ENCODE data around the gene ATG3. TPM values are rescaled to one million over a fixed set of nuclear protein-coding genes. Genes with fewer than 3 reads are reported as not detected.
A peak's percentile ranks its signal among the peaks of the same experiment; 100 is the strongest.

ATG3 gene
- total RNA-seq (2022): 54.6 and 57.9 TPM in 2 replicates
- percentile 91 among the genes with signal in this experiment for Bru-seq, nascent RNA
- percentile 76 among the genes with signal in this experiment for BruChase-seq, experiment 1, labeled RNA remaining after a 6-hour chase
- percentile 70 among the genes with signal in this experiment for BruChase-seq, experiment 2, labeled RNA remaining after a 2-hour chase
- long read RNA-seq, transcript ATG3-201 (12 exons, 1,570 nt): major isoform, 121 of 134 reads
- long read RNA-seq, partial matches to known transcripts: 4 of 134 reads
- long read RNA-seq, other reads (novel, unspliced or antisense): 8 of 134 reads

DNA sequence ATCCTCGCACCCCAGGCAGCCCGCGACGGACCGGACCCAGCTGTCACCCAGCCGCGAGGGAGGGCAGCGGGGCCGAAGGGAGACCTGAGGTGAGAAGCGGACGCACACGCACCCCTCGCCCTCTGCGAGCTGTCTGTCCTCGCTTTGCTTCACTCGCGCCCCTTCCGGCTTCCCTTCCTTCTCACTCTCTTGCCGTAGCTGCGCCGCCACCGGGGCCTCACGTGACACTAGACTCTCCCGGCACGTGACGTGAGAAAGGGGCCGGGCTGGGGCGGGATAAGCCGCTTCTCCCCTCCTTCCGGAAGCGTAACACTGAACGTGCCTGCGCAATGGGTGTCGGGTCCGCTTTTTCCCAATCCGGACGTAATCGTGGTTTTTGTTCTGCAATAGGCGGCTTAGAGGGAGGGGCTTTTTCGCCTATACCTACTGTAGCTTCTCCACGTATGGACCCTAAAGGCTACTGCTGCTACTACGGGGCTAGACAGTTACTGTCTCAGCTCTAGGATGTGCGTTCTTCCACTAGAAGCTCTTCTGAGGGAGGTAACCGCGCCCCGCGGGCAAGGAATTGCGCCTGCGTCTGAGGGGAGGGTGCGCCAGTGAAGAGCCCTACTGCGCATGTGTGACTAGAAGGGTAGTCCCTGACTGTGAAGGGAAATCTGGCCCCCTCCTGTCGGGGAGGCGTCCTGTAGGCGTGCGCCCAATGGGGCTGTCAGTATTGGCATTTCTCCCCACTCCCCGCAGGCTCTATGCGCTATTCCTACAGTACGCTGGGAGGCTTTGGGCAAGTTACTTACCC is at the start of gene ATG3, which contains the start of gene SLC35A5:
TSS of gene ATG3 (minus strand) at position 229 of the 796 bp plus-strand sequence. CDS start 434 bp downstream, outside the sequence.
TSS of gene SLC35A5 (plus strand) at position 312 of the 796 bp plus-strand sequence. CDS start 1,359 bp downstream, outside the sequence.
- DNase-seq: peak; percentile 97
- H3K4me3 Mint-ChIP-seq (ENCODE audit: low read depth, unreplicated experiment): peak within 1 kb of the TSS; percentile 83
- TF ChIP-seq, protein P1, sequence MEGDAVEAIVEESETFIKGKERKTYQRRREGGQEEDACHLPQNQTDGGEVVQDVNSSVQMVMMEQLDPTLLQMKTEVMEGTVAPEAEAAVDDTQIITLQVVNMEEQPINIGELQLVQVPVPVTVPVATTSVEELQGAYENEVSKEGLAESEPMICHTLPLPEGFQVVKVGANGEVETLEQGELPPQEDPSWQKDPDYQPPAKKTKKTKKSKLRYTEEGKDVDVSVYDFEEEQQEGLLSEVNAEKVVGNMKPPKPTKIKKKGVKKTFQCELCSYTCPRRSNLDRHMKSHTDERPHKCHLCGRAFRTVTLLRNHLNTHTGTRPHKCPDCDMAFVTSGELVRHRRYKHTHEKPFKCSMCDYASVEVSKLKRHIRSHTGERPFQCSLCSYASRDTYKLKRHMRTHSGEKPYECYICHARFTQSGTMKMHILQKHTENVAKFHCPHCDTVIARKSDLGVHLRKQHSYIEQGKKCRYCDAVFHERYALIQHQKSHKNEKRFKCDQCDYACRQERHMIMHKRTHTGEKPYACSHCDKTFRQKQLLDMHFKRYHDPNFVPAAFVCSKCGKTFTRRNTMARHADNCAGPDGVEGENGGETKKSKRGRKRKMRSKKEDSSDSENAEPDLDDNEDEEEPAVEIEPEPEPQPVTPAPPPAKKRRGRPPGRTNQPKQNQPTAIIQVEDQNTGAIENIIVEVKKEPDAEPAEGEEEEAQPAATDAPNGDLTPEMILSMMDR (IDR thresholded peaks at IDR 0.05; ENCODE audit: unreplicated experiment): no peak
- peaks cover 41% of the 10 kb centered on the region for H3K36me3 Mint-ChIP-seq (ENCODE audit: insufficient read depth, unreplicated experiment)
- peaks cover 11% of the 10 kb centered on the region for H3K4me1 Mint-ChIP-seq (ENCODE audit: low read depth, unreplicated experiment)
- BruUV-seq (replicated peaks): TSS peak; percentile 70
- intact Hi-C loops (cut with micrococcal nuclease; ENCODE audit: unreplicated experiment): no loop called here
- CTCF ChIA-PET: no interaction called here
- H3K27me3 Mint-ChIP-seq (ENCODE audit: unreplicated experiment): no peaks in the 10 kb centered on the region
- H3K9me3 Mint-ChIP-seq (ENCODE audit: low read depth, unreplicated experiment): no peaks in the 10 kb centered on the region
- peak within 1 kb of the TSS; percentile 94 for H3K27ac Mint-ChIP-seq (ENCODE audit: unreplicated experiment)

DNA sequence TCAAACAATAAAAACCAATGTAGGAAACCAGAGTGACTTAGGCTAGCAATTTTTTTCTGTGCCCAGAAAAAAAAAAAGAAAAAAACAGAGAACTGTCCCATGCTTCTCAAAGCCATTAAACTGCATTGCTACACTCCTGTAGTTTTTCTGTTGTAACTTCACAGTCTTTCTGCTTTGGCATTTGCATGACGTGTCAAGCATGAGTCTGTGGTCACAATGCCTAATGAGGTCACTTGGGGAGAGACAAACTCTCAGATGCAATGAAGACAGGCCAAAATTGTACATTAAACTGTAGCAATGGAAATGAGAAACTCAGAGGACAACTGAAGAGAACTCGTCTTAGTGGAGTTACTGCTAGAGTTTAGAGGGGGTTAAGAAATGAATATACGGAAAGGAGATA is 48.4 kb upstream of the ATG3 start:
- no peak for DNase-seq
- H3K4me3 Mint-ChIP-seq (ENCODE audit: low read depth, unreplicated experiment): no peak overlapping the region
- BruUV-seq (replicated peaks): no TSS peak
- H3K4me1 Mint-ChIP-seq (ENCODE audit: low read depth, unreplicated experiment): no peaks in the 10 kb centered on the region
- TF ChIP-seq, protein P1 (IDR thresholded peaks at IDR 0.05; ENCODE audit: unreplicated experiment): no peak
- H3K27me3 Mint-ChIP-seq (ENCODE audit: unreplicated experiment): no peaks in the 10 kb centered on the region
- no peaks in the 10 kb centered on the region for H3K36me3 Mint-ChIP-seq (ENCODE audit: insufficient read depth, unreplicated experiment)
- H3K27ac Mint-ChIP-seq (ENCODE audit: unreplicated experiment): no peak overlapping the region
- no peaks in the 10 kb centered on the region for H3K9me3 Mint-ChIP-seq (ENCODE audit: low read depth, unreplicated experiment)
- CTCF ChIA-PET: no interaction called here
- intact Hi-C loops (cut with micrococcal nuclease; ENCODE audit: unreplicated experiment): no loop called here

DNA sequence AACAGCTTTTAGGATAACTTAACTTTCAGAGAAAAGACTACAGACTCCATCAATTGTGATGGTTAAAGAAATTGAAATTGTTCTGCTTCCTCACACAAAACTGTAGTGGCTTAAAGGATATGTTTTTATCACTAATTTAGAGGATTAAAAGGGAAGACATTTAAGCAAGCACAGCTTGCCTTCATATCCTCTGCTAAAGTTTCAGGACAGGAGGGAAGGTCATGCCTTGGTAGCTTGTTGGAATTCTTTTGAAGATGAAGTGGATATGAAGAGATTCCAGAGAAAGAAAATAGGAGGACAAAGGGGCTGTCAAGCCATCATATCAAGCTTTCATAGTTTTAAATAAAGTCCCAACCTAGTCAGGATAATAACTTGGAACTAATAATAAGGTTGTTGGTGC is 46.1 kb upstream of the ATG3 start:
- CTCF ChIA-PET: no interaction called here
- no peak for DNase-seq
- no peaks in the 10 kb centered on the region for H3K36me3 Mint-ChIP-seq (ENCODE audit: insufficient read depth, unreplicated experiment)
- BruUV-seq (replicated peaks): no TSS peak
- no peaks in the 10 kb centered on the region for H3K9me3 Mint-ChIP-seq (ENCODE audit: low read depth, unreplicated experiment)
- H3K27ac Mint-ChIP-seq (ENCODE audit: unreplicated experiment): no peak overlapping the region
- no peak overlapping the region for H3K4me3 Mint-ChIP-seq (ENCODE audit: low read depth, unreplicated experiment)
- TF ChIP-seq, protein P1 (IDR thresholded peaks at IDR 0.05; ENCODE audit: unreplicated experiment): no peak
- H3K4me1 Mint-ChIP-seq (ENCODE audit: low read depth, unreplicated experiment): no peaks in the 10 kb centered on the region
- H3K27me3 Mint-ChIP-seq (ENCODE audit: unreplicated experiment): no peaks in the 10 kb centered on the region
- intact Hi-C loops (cut with micrococcal nuclease; ENCODE audit: unreplicated experiment): no loop called here

DNA sequence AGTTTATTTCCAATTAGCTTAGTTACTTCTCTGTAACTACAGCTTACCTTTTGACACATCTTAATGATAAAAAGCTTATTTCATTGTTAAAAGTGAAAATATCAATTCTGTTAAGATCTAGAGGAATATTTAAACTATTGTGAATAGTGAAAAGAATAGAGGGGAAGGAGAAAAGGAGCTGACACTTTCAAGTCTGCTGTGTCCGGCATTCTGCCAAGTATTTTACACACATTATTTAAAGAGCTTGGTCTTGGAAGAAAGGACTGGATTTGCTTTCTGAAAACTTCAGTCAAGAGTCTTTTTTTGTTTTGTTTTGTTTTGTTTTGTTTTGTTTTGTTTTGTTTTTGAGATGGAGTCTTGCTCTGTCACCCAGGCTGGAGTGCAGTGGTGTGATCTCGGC is 44.3 kb upstream of the ATG3 start:
- CTCF ChIA-PET: no interaction called here
- no peaks in the 10 kb centered on the region for H3K9me3 Mint-ChIP-seq (ENCODE audit: low read depth, unreplicated experiment)
- no peak overlapping the region for H3K27ac Mint-ChIP-seq (ENCODE audit: unreplicated experiment)
- BruUV-seq (replicated peaks): no TSS peak
- TF ChIP-seq, protein P1 (IDR thresholded peaks at IDR 0.05; ENCODE audit: unreplicated experiment): no peak
- no peaks in the 10 kb centered on the region for H3K27me3 Mint-ChIP-seq (ENCODE audit: unreplicated experiment)
- intact Hi-C loops (cut with micrococcal nuclease; ENCODE audit: unreplicated experiment): no loop called here
- H3K4me3 Mint-ChIP-seq (ENCODE audit: low read depth, unreplicated experiment): no peak overlapping the region
- H3K36me3 Mint-ChIP-seq (ENCODE audit: insufficient read depth, unreplicated experiment): no peaks in the 10 kb centered on the region
- no peak for DNase-seq
- H3K4me1 Mint-ChIP-seq (ENCODE audit: low read depth, unreplicated experiment): no peaks in the 10 kb centered on the region
